Thyroid gland (tissue), 4 donors: ENCODE data around the gene TBX2. TPM values are rescaled to one million over a fixed set of nuclear protein-coding genes. Genes with fewer than 3 reads are reported as not detected.

ENCODE experiments used
- DNase-seq, 2 donors: peaks; one replicate each; pipeline ENCODE4 v3.0.0-alpha.2; 2019
- H3K27ac ChIP-seq, 3 donors: fragments of 200-600 bp; sonication (generic); 1 replicate in 2 of 3; 2 replicates in 1 of 3; pipeline ENCODE4 v1.5.1; 2016 to 2019; ENCODE audit warnings: mild to moderate bottlenecking in 1 of 3, moderate library complexity in 1 of 3
- H3K27me3 ChIP-seq: fragments of 200-600 bp; sonication (generic); one replicate; pipeline ENCODE4 v1.5.1; 2019
- H3K36me3 ChIP-seq, 2 donors: fragments of 200-600 bp; sonication (generic); one replicate each; pipeline ENCODE4 v1.5.1; 2016 to 2019
- H3K4me1 ChIP-seq, 2 donors: fragments of 200-600 bp; sonication (generic); one replicate each; pipeline ENCODE4 v1.5.1; 2017 to 2019
- H3K4me3 ChIP-seq, 3 donors: fragments of 200-600 bp; sonication (generic); replicated peaks in 1 of 3; 1 replicate in 2 of 3; 2 replicates in 1 of 3; pipeline ENCODE4 v1.5.1; 2016; ENCODE audit warnings: mild to moderate bottlenecking in 1 of 3
- H3K9me3 ChIP-seq: fragments of 200-600 bp; sonication (generic); one replicate; pipeline ENCODE4 v1.5.1; 2017
- POLR2A ChIP-seq, 2 donors: fragments of 450-650 bp; IDR thresholded peaks; one replicate each; pipeline ENCODE4 v1.6.1; 2017; ENCODE audit warnings: antibody characterized with exemption in 2 of 2, mild to moderate bottlenecking in 2 of 2, moderate library complexity in 1 of 2
- WGBS, 2 donors: methylation state at CpG; one replicate each; pipeline ENCODE4 v1.1.5; 2017; 5-methylcytosine and 5-hydroxymethylcytosine counted together
- intact Hi-C: fragments of 100-400 bp; cut with DNase I; formaldehyde crosslinking; loops from one replicate; pipeline ENCODE4 v1.15.1; 2023
- total RNA-seq, 4 donors: library from RNA; depleted of rRNA; stranded (reverse); fragments of >200 nt; gene quantifications; one replicate each; pipeline ENCODE4 v1.2.3, GENCODE V29; 2016
- TF ChIP-seq, protein P1 (sequence below), 6 experiments: fragments of 200-600 bp in 3 of 6; fragments of 450-650 bp in 3 of 6; sonication (generic) in 3 of 6; IDR thresholded peaks; one replicate each; pipeline ENCODE4 v1.5.1; 2016 to 2019; ENCODE audit warnings: antibody characterized with exemption in 6 of 6, mild to moderate bottlenecking in 2 of 6, inconsistent platforms in 1 of 6, moderate library complexity in 1 of 6

The TBX2 gene
- total RNA-seq, 4 donors from 2014 or later, result 5.3 to 20.2 (median 11.0) TPM

GRCh38 chr17:61397086-61397842 is 2.4 kb upstream of the TBX2 start:
- intact Hi-C loops, result loop anchor here (5.0 kb wide), 1 partner anchor 190 kb away; no protein-coding TSS in a partner anchor
- H3K4me1 ChIP-seq, result peaks cover 20 to 41% of the 10 kb centered on the region in 2 donors
- H3K27ac ChIP-seq, result peak overlapping the region; percentile 53 to 95 (median 66)
- no peaks in the 10 kb centered on the region for H3K36me3 ChIP-seq
- 2% methylated on average over 22 of the region's 67 CpGs; no CpG with 5 or more reads in 1 of the 2 donors for WGBS, 2 donors
- H3K9me3 ChIP-seq, result no peaks in the 10 kb centered on the region
- peaks cover 22% of the 10 kb centered on the region for H3K27me3 ChIP-seq
- peak overlapping the region in 1 of 3 donors; percentile 73 for H3K4me3 ChIP-seq
- no peak for DNase-seq
- TF ChIP-seq, protein P1, sequence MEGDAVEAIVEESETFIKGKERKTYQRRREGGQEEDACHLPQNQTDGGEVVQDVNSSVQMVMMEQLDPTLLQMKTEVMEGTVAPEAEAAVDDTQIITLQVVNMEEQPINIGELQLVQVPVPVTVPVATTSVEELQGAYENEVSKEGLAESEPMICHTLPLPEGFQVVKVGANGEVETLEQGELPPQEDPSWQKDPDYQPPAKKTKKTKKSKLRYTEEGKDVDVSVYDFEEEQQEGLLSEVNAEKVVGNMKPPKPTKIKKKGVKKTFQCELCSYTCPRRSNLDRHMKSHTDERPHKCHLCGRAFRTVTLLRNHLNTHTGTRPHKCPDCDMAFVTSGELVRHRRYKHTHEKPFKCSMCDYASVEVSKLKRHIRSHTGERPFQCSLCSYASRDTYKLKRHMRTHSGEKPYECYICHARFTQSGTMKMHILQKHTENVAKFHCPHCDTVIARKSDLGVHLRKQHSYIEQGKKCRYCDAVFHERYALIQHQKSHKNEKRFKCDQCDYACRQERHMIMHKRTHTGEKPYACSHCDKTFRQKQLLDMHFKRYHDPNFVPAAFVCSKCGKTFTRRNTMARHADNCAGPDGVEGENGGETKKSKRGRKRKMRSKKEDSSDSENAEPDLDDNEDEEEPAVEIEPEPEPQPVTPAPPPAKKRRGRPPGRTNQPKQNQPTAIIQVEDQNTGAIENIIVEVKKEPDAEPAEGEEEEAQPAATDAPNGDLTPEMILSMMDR (IDR thresholded peaks at IDR 0.05), result no peak
- no peak for TF ChIP-seq POLR2A (IDR thresholded peaks at IDR 0.05)

DNA sequence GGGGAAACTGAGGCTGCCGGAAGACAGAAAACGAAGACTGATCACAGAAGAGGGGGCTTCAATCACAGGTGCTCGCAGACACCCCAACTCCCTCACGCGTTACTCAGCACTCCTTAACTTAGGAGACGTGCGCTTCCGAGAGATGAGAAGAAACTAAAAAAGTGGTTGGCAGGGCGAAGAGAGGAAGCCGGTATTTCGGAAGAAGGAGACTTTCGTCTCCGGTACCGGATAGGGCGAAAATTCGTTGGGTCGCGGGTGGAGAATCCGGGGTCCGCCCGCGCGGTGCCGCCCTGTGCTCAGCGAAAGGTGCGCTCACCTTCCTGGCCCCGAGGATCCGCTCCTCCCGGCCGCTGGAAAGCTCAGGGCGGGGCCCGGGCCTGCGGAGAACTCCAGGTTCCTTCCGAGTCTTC is 917 bp upstream of the TBX2 start:
- Histone ChIP-seq H3K27me3 (peaks cover 31% of the 10 kb centered on the region), H3K4me1 (peaks cover 20 to 53% of the 10 kb centered on the region in 2 donors), H3K27ac (peak overlapping the region; percentile 87 to 95 (median 91)), H3K36me3 (peaks cover 0 to 7% of the 10 kb centered on the region in 2 donors), H3K9me3 (no peaks in the 10 kb centered on the region), H3K4me3 (peak overlapping the region; percentile 35 to 73 (median 35))
- DNase-seq, result no peak
- 3 to 5% methylated on average over 19 to 27 of the region's 34 CpGs for WGBS, 2 donors
- intact Hi-C loops, result loop anchor here (5.0 kb wide), 1 partner anchor 191 kb away; no protein-coding TSS in a partner anchor
- TF ChIP-seq POLR2A (IDR thresholded peaks at IDR 0.05), result no peak
- TF ChIP-seq, protein P1 (IDR thresholded peaks at IDR 0.05), result no peak

DNA sequence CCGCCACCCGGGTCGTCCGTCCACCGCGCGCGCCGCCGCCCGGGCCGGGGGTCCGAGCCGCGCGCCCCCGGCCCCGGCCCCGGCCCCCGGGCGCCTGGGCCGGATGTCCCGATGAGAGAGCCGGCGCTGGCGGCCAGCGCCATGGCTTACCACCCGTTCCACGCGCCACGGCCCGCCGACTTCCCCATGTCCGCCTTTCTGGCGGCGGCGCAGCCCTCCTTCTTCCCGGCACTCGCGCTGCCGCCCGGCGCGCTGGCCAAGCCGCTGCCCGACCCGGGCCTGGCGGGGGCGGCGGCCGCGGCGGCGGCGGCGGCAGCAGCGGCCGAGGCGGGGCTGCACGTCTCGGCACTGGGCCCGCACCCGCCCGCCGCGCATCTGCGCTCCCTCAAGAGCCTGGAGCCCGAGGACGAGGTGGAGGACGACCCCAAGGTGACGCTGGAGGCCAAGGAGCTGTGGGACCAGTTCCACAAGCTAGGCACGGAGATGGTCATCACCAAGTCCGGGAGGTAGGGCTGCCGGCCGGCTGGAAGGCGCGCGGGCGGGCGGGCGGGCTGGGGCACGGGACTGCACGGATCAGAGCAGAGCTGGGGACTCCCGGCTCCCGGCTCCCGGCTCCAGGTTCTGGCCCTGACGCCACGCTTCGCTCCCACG is 548 bp downstream of the TBX2 start:
- Histone ChIP-seq H3K9me3 (no peaks in the 10 kb centered on the region), H3K4me1 (peaks cover 28 to 67% of the 10 kb centered on the region in 2 donors), H3K27ac (peak overlapping the region; percentile 69 to 91 (median 75)), H3K4me3 (peak overlapping the region in 2 of 3 donors; percentile 37 to 73), H3K36me3 (peaks cover 1 to 14% of the 10 kb centered on the region in 2 donors), H3K27me3 (peaks cover 40% of the 10 kb centered on the region)
- intact Hi-C loops, result no loop called here
- WGBS, 2 donors, result 0 to 1% methylated on average over 19 to 25 of the region's 90 CpGs
- DNase-seq, result no peak
- no peak for TF ChIP-seq POLR2A (IDR thresholded peaks at IDR 0.05)
- TF ChIP-seq, protein P1 (IDR thresholded peaks at IDR 0.05), result no peak

- intact Hi-C loops, result no loop called here
- Histone ChIP-seq H3K27ac (peak overlapping the region; percentile 69 to 91 (median 75)), H3K4me3 (peak overlapping the region in 2 of 3 donors; percentile 37 to 73), H3K9me3 (no peaks in the 10 kb centered on the region), H3K4me1 (peaks cover 30 to 70% of the 10 kb centered on the region in 2 donors), H3K36me3 (peaks cover 8 to 20% of the 10 kb centered on the region in 2 donors), H3K27me3 (peaks cover 40% of the 10 kb centered on the region)
- 12 to 15% methylated on average over 36 to 41 of the region's 45 CpGs for WGBS, 2 donors
- no peak for DNase-seq
- TF ChIP-seq, protein P1 (IDR thresholded peaks at IDR 0.05), result no peak
- TF ChIP-seq POLR2A (IDR thresholded peaks at IDR 0.05), result no peak
Observed at GRCh38 chr17:61400717-61401388, 1.2 kb downstream of the TBX2 start.
